ENCODE measurements around the gene FKBP2. TPM values are rescaled to one million over a fixed set of nuclear protein-coding genes. Genes with fewer than 3 reads are reported as not detected.

FKBP2 gene
- polyA plus RNA-seq, 1 donor (not counting 4 experiments of a cell fraction or from before 2014, with no cell fraction given), result 40.3 TPM

DNA sequence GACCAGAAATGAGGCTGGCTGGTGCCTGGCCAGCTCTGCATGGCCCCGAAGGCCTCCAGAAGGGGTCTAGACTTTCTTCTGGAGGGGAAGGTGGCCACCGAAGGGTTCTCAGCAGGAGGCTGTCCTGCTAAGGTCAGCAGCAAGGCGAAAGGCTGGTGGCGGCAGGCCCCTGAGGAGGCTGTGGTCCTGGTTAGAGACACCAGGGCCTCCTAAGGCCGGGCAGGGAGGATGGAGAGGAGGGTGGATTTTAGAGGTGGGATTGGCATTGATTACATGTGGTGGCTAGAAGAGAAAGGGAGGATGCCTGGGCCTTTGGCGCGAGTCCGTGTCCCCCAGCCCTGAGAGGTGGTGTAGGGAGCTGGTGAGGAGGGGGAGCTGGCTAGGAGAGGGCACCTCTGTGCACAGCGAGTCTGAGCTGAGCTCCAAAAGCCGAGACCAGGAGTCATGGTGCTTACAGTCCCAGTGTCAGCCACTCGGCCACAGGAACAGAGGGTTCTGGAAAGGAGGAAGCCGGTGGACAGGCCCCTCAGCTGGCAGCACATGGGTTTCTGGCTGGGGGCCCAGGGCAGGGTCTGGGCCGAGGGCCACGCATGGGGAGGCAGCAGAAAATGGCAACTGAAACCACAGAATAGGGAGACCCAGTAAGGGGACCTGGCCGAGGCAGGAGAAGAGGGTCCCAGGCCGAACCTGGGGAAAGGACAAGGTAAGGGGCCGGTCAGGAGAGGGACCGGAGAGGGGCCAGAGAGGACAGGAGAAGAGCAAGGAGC lies 31.9 kb upstream of the FKBP2 start:
- Histone ChIP-seq H3K9me1 (ENCODE audit: control insufficient read depth, extremely low read depth, insufficient read depth, low read length) (no peaks in the 10 kb centered on the region), H3K79me2 (ENCODE audit: control insufficient read depth, insufficient read depth, low read length) (no peaks in the 10 kb centered on the region), H3K4me1 (ENCODE audit: control insufficient read depth, extremely low read depth, insufficient read depth, low read length) (no peaks in the 10 kb centered on the region), H3K27ac (ENCODE audit: control insufficient read depth, insufficient read depth, low read length) (no peak overlapping the region), H3K36me3 (ENCODE audit: control insufficient read depth in 2 of 2, extremely low read depth in 1 of 2, insufficient read depth in 2 of 2, low read length in 2 of 2) (peaks cover 16 to 24% of the 10 kb centered on the region in 2 experiments), H2AFZ (ENCODE audit: control insufficient read depth, low read length) (no peak overlapping the region), H3K4me2 (ENCODE audit: control insufficient read depth, extremely low read depth, insufficient read depth, low read depth, low read length) (no peak overlapping the region), H4K20me1 (ENCODE audit: control insufficient read depth, extremely low read depth, insufficient read depth, low read length) (peaks cover 8% of the 10 kb centered on the region), H3K4me3 (ENCODE audit: control insufficient read depth in 2 of 3, extremely low read depth in 1 of 3, insufficient read depth in 2 of 3, low read depth in 1 of 3, low read length in 3 of 3) (no peak overlapping the region), H3K9ac (ENCODE audit: control insufficient read depth, extremely low read depth, insufficient read depth, low read length) (no peak overlapping the region), H3K9me3 (ENCODE audit: control insufficient read depth, low read depth, low read length) (no peaks in the 10 kb centered on the region), H3K27me3 (ENCODE audit: control insufficient read depth, extremely low read depth, insufficient read depth, low read length) (no peaks in the 10 kb centered on the region)
- dilution Hi-C loops (cut with MboI; ENCODE audit: extremely low pct_ligation_motif_present, low sequenced_read_pairs), result no loop called here
- no peak for DNase-seq (ENCODE audit: low read depth, low spot score)
- FAIRE-seq, result no peak
- TF ChIP-seq, protein P1, sequence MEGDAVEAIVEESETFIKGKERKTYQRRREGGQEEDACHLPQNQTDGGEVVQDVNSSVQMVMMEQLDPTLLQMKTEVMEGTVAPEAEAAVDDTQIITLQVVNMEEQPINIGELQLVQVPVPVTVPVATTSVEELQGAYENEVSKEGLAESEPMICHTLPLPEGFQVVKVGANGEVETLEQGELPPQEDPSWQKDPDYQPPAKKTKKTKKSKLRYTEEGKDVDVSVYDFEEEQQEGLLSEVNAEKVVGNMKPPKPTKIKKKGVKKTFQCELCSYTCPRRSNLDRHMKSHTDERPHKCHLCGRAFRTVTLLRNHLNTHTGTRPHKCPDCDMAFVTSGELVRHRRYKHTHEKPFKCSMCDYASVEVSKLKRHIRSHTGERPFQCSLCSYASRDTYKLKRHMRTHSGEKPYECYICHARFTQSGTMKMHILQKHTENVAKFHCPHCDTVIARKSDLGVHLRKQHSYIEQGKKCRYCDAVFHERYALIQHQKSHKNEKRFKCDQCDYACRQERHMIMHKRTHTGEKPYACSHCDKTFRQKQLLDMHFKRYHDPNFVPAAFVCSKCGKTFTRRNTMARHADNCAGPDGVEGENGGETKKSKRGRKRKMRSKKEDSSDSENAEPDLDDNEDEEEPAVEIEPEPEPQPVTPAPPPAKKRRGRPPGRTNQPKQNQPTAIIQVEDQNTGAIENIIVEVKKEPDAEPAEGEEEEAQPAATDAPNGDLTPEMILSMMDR (optimal IDR thresholded peaks at IDR 0.05 in 1 of 3, IDR thresholded peaks at IDR 0.05 in 1 of 3, conservative IDR thresholded peaks at IDR 0.05 in 1 of 3; ENCODE audit: extremely low read depth in 1 of 3, insufficient read depth in 2 of 3, low read length in 3 of 3), result no peak
- no peak for TF ChIP-seq EZH2 (IDR thresholded peaks at IDR 0.05; ENCODE audit: low read length)

DNA sequence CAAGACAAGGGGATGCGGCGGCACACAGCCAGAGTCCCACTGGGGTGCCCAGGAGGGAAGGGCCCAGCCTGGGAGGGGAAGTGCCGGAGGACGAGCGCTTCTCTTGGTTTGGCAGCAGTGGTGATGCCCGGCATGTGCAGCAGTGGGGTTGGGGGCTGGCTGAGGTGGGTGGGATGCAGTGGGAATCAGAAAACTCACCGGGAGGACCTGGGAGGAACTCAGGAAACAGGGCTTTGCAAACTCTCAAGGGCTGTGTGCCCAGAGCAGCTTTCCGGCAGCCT lies 31.4 kb upstream of the FKBP2 start:
- Histone ChIP-seq H4K20me1 (ENCODE audit: control insufficient read depth, extremely low read depth, insufficient read depth, low read length) (peaks cover 6% of the 10 kb centered on the region), H3K9ac (ENCODE audit: control insufficient read depth, extremely low read depth, insufficient read depth, low read length) (no peak overlapping the region), H2AFZ (ENCODE audit: control insufficient read depth, low read length) (no peak overlapping the region), H3K79me2 (ENCODE audit: control insufficient read depth, insufficient read depth, low read length) (no peaks in the 10 kb centered on the region), H3K9me1 (ENCODE audit: control insufficient read depth, extremely low read depth, insufficient read depth, low read length) (no peaks in the 10 kb centered on the region), H3K27me3 (ENCODE audit: control insufficient read depth, extremely low read depth, insufficient read depth, low read length) (no peaks in the 10 kb centered on the region), H3K27ac (ENCODE audit: control insufficient read depth, insufficient read depth, low read length) (no peak overlapping the region), H3K4me1 (ENCODE audit: control insufficient read depth, extremely low read depth, insufficient read depth, low read length) (no peaks in the 10 kb centered on the region), H3K9me3 (ENCODE audit: control insufficient read depth, low read depth, low read length) (no peaks in the 10 kb centered on the region), H3K36me3 (ENCODE audit: control insufficient read depth in 2 of 2, extremely low read depth in 1 of 2, insufficient read depth in 2 of 2, low read length in 2 of 2) (peaks cover 13 to 22% of the 10 kb centered on the region in 2 experiments), H3K4me2 (ENCODE audit: control insufficient read depth, extremely low read depth, insufficient read depth, low read depth, low read length) (no peak overlapping the region), H3K4me3 (ENCODE audit: control insufficient read depth in 2 of 3, extremely low read depth in 1 of 3, insufficient read depth in 2 of 3, low read depth in 1 of 3, low read length in 3 of 3) (no peak overlapping the region)
- TF ChIP-seq, protein P1 (optimal IDR thresholded peaks at IDR 0.05 in 1 of 3, IDR thresholded peaks at IDR 0.05 in 1 of 3, conservative IDR thresholded peaks at IDR 0.05 in 1 of 3; ENCODE audit: extremely low read depth in 1 of 3, insufficient read depth in 2 of 3, low read length in 3 of 3), result no peak
- TF ChIP-seq EZH2 (IDR thresholded peaks at IDR 0.05; ENCODE audit: low read length), result no peak
- dilution Hi-C loops (cut with MboI; ENCODE audit: extremely low pct_ligation_motif_present, low sequenced_read_pairs), result no loop called here
- no peak for DNase-seq (ENCODE audit: low read depth, low spot score)
- no peak for FAIRE-seq

All from keratinocyte (primary cell).